ENCODE measurements around the gene DENND11. TPM values are rescaled to one million over a fixed set of nuclear protein-coding genes. Genes with fewer than 3 reads are reported as not detected.

The DENND11 gene
- polyA plus RNA-seq, 2 of the 4 experiments (the other 2 are of a cell fraction): 7.1 to 11.5 TPM

- no peak for ATAC-seq
- Histone ChIP-seq H3K4me1 (peaks cover 23% of the 10 kb centered on the region), H3K27ac (no peak within 1 kb of the TSS), H3K4me3 (no peak within 1 kb of the TSS), H3K9me3 (no peaks in the 10 kb centered on the region), H3K4me2 (no peak within 1 kb of the TSS)
- no peak for TF ChIP-seq POLR2A (IDR thresholded peaks at IDR 0.05; ENCODE audit: low read length)
- no peak for TF ChIP-seq TFCP2L1 (CRISPR knock-in tag; IDR thresholded peaks at IDR 0.05)
- TF ChIP-seq RAD21 (conservative IDR thresholded peaks at IDR 0.05 in 1 of 2, IDR thresholded peaks at IDR 0.05 in 1 of 2): no peak
- TF ChIP-seq ZFP36 (IDR thresholded peaks at IDR 0.05; ENCODE audit: borderline replicate concordance, partially characterized antibody): no peak
- TF ChIP-seq CBX2 (IDR thresholded peaks at IDR 0.05; ENCODE audit: borderline replicate concordance, low read depth): no peak
- no peak for TF ChIP-seq HOXA7 (CRISPR knock-in tag; IDR thresholded peaks at IDR 0.05)
- TF ChIP-seq ZC3H11A (IDR thresholded peaks at IDR 0.05): no peak
- no peak for TF ChIP-seq FOSL2 (IDR thresholded peaks at IDR 0.05)
- TF ChIP-seq FOSL2 (CRISPR knock-in tag; IDR thresholded peaks at IDR 0.05): no peak
- no peak for TF ChIP-seq EP300 (IDR thresholded peaks at IDR 0.05)
- FAIRE-seq: no peak
- ChIA-PET CTCF (interaction anchor here (1.7 to 2.2 kb wide), 5 partner anchors 11 to 77 kb away, joined by 4 to 15 read pairs (median 6); partner anchors contain the start of gene SSBP1), POLR2A (no interaction called here)
- DNase-seq (ENCODE audit: low read depth in 1 of 2, low spot score in 1 of 2): no peak
- WGBS (ENCODE audit: missing lambda C conversion rate): 75% methylated on average over 6 of the region's 6 CpGs
These were observed 6.4 kb upstream of the DENND11 start, which contains the start of gene WEE2 for GRCh38 chr7:141708351-141708750. Gene WEE2, plus strand, starts transcription at chr7:141708353. Its CDS starts 406 bp downstream, at chr7:141708759.

- 86% methylated on average over 1 of the region's 1 CpG for WGBS (ENCODE audit: missing lambda C conversion rate)
- no peak overlapping the region for H3K4me3 ChIP-seq
- ATAC-seq: no peak
- H3K9me3 ChIP-seq: no peaks in the 10 kb centered on the region
- TF ChIP-seq HOXA7 (CRISPR knock-in tag; IDR thresholded peaks at IDR 0.05) (no peak), SMC3 (IDR thresholded peaks at IDR 0.05) (no peak), HOXB5 (CRISPR knock-in tag; IDR thresholded peaks at IDR 0.05) (no peak), RCOR1 (IDR thresholded peaks at IDR 0.05; ENCODE audit: low read depth, low read length) (no peak), POLR2A (IDR thresholded peaks at IDR 0.05; ENCODE audit: low read length) (no peak), ELK1 (IDR thresholded peaks at IDR 0.05; ENCODE audit: low read depth, low read length) (no peak), POLR2AphosphoS2 (conservative IDR thresholded peaks at IDR 0.05; ENCODE audit: low read length) (no peak), TP53 (CRISPR knock-in tag; IDR thresholded peaks at IDR 0.05) (no peak), MAX (IDR thresholded peaks at IDR 0.05) (no peak), E2F6 (IDR thresholded peaks at IDR 0.05; ENCODE audit: borderline replicate concordance, low read depth) (no peak), EHF (CRISPR knock-in tag; IDR thresholded peaks at IDR 0.05) (no peak), JUNB (IDR thresholded peaks at IDR 0.05) (no peak), BCL3 (IDR thresholded peaks at IDR 0.05) (no peak), KDM5A (IDR thresholded peaks at IDR 0.05) (no peak), MYC (IDR thresholded peaks at IDR 0.05; ENCODE audit: borderline replicate concordance, low read length) (no peak), HES2 (IDR thresholded peaks at IDR 0.05) (no peak)
- ChIA-PET POLR2A (interaction anchor here (1.6 kb wide), 1 partner anchor 32 kb away, joined by 4 read pairs; the partner anchor contains the start of gene SSBP1), CTCF (no interaction called here)
- H3K4me2 ChIP-seq: no peak overlapping the region
- no peak for FAIRE-seq
- H3K27ac ChIP-seq: no peak overlapping the region
- H3K4me1 ChIP-seq: peaks cover 33% of the 10 kb centered on the region
- DNase-seq (ENCODE audit: low read depth in 1 of 2, low spot score in 1 of 2): no peak
These were observed 4.5 kb upstream of the DENND11 start for GRCh38 chr7:141706239-141707064.

Data from A549 (cell line).